ENCODE data around the gene TSPAN9. TPM values are rescaled to one million over a fixed set of nuclear protein-coding genes. Genes with fewer than 3 reads are reported as not detected.

The TSPAN9 gene
- total RNA-seq, 1 donor from 2014 or later: 114 TPM

DNA sequence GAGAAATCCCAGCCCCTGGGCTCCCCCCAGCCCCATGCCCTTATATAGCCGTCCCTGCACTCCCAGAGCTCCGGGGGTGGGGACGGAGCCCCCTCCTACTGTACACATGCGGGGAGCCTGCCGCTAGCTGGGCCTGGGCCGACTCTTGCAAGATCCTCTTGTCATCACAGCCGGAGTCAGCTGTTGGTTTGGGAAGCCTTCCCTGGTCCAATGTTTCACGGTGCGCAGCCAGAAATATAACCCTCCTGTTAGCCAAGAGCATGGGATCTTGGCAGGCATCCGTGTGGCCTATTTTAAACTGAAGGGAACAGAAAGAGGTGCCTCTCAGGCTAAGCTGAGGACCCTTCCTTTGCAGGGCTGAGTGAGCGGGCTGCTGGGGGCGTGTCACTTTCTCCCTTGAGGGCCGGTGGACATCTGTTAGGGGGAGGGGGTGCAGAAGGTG is 175.3 kb downstream of the TSPAN9 start:
- no peak overlapping the region for H3K4me3 Mint-ChIP-seq (ENCODE audit: unreplicated experiment)
- TF ChIP-seq, protein P1, sequence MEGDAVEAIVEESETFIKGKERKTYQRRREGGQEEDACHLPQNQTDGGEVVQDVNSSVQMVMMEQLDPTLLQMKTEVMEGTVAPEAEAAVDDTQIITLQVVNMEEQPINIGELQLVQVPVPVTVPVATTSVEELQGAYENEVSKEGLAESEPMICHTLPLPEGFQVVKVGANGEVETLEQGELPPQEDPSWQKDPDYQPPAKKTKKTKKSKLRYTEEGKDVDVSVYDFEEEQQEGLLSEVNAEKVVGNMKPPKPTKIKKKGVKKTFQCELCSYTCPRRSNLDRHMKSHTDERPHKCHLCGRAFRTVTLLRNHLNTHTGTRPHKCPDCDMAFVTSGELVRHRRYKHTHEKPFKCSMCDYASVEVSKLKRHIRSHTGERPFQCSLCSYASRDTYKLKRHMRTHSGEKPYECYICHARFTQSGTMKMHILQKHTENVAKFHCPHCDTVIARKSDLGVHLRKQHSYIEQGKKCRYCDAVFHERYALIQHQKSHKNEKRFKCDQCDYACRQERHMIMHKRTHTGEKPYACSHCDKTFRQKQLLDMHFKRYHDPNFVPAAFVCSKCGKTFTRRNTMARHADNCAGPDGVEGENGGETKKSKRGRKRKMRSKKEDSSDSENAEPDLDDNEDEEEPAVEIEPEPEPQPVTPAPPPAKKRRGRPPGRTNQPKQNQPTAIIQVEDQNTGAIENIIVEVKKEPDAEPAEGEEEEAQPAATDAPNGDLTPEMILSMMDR (IDR thresholded peaks at IDR 0.05): no peak
- H3K27me3 Mint-ChIP-seq (ENCODE audit: unreplicated experiment): no peaks in the 10 kb centered on the region
- H3K9me3 Mint-ChIP-seq (ENCODE audit: unreplicated experiment): no peaks in the 10 kb centered on the region
- no peak overlapping the region for H3K27ac Mint-ChIP-seq (ENCODE audit: unreplicated experiment)
- DNase-seq (ENCODE audit: extremely low spot score, unreplicated experiment): no peak
- H3K4me1 Mint-ChIP-seq (ENCODE audit: unreplicated experiment): peaks cover 22% of the 10 kb centered on the region
- peaks cover 8% of the 10 kb centered on the region for H3K36me3 Mint-ChIP-seq (ENCODE audit: unreplicated experiment)

GRCh38 chr12:3253682-3254275 is 176.6 kb downstream of the TSPAN9 start:
- H3K36me3 Mint-ChIP-seq (ENCODE audit: unreplicated experiment): peaks cover 8% of the 10 kb centered on the region
- H3K27ac Mint-ChIP-seq (ENCODE audit: unreplicated experiment): no peak overlapping the region
- DNase-seq (ENCODE audit: extremely low spot score, unreplicated experiment): no peak
- no peaks in the 10 kb centered on the region for H3K9me3 Mint-ChIP-seq (ENCODE audit: unreplicated experiment)
- peaks cover 24% of the 10 kb centered on the region for H3K4me1 Mint-ChIP-seq (ENCODE audit: unreplicated experiment)
- TF ChIP-seq, protein P1 (IDR thresholded peaks at IDR 0.05): no peak
- no peaks in the 10 kb centered on the region for H3K27me3 Mint-ChIP-seq (ENCODE audit: unreplicated experiment)
- no peak overlapping the region for H3K4me3 Mint-ChIP-seq (ENCODE audit: unreplicated experiment)

GRCh38 chr12:3255057-3255456 is 177.9 kb downstream of the TSPAN9 start:
- H3K4me1 Mint-ChIP-seq (ENCODE audit: unreplicated experiment): peaks cover 28% of the 10 kb centered on the region

DNA sequence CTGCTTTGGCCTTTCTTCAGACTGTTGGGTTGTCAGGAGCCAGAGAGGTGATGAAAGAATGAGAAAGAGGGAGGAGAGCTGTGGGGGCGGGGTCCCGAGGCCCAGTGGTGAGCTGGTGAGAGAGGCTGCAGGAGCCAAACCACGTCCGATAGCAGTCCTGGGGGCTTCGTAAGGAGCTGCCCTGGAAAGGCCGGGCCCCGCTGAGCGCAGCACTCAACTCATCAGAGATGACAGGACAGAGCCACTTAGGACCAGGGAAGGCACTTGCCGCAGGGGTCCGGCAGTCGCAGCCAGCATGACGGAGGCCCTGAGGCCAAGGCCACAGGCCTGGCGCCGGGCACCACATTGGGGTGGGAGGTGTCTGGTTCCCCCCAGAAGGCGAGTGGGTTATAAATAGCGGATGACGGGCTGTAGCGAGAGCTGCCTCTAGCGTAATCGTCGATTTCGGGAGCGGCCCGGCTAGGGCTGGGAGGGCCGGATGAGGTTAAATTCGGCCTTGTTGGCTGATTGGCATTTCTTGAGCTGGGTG is 179.0 kb downstream of the TSPAN9 start:
- no peaks in the 10 kb centered on the region for H3K9me3 Mint-ChIP-seq (ENCODE audit: unreplicated experiment)
- H3K36me3 Mint-ChIP-seq (ENCODE audit: unreplicated experiment): peaks cover 8% of the 10 kb centered on the region
- DNase-seq (ENCODE audit: extremely low spot score, unreplicated experiment): no peak
- H3K27me3 Mint-ChIP-seq (ENCODE audit: unreplicated experiment): no peaks in the 10 kb centered on the region
- peaks cover 35% of the 10 kb centered on the region for H3K4me1 Mint-ChIP-seq (ENCODE audit: unreplicated experiment)
- no peak overlapping the region for H3K4me3 Mint-ChIP-seq (ENCODE audit: unreplicated experiment)
- TF ChIP-seq, protein P1 (IDR thresholded peaks at IDR 0.05): no peak
- no peak overlapping the region for H3K27ac Mint-ChIP-seq (ENCODE audit: unreplicated experiment)

More at GRCh38 chr12:3255057-3255456, 177.9 kb downstream of the TSPAN9 start:
- TF ChIP-seq, protein P1 (IDR thresholded peaks at IDR 0.05): no peak
- no peaks in the 10 kb centered on the region for H3K9me3 Mint-ChIP-seq (ENCODE audit: unreplicated experiment)
- no peak for DNase-seq (ENCODE audit: extremely low spot score, unreplicated experiment)
- no peaks in the 10 kb centered on the region for H3K27me3 Mint-ChIP-seq (ENCODE audit: unreplicated experiment)
- H3K27ac Mint-ChIP-seq (ENCODE audit: unreplicated experiment): no peak overlapping the region
- peaks cover 6% of the 10 kb centered on the region for H3K36me3 Mint-ChIP-seq (ENCODE audit: unreplicated experiment)
- no peak overlapping the region for H3K4me3 Mint-ChIP-seq (ENCODE audit: unreplicated experiment)

DNA sequence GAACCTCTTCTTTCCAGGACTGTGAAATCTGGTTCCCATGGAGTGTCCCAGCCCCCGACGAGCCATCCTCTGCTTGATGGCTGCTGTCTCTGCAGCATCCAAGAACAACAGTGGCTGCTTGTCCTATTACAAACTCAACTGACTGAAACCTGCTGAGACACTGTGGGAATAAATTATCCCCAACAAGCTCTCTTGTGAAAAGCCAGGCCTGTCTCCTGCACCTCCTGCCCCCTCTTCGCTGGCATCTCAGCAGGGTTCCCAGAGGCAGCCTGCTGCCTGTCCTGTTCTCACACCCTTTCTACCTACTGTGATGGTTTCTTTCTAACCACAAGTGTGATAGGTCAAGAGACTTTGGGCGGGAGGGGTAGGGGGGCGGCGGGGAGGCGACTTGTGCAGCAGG is 180.2 kb downstream of the TSPAN9 start:
- DNase-seq (ENCODE audit: extremely low spot score, unreplicated experiment): no peak
- H3K4me3 Mint-ChIP-seq (ENCODE audit: unreplicated experiment): no peak overlapping the region
- TF ChIP-seq, protein P1 (IDR thresholded peaks at IDR 0.05): no peak
- H3K27ac Mint-ChIP-seq (ENCODE audit: unreplicated experiment): no peak overlapping the region
- peaks cover 8% of the 10 kb centered on the region for H3K36me3 Mint-ChIP-seq (ENCODE audit: unreplicated experiment)
- H3K9me3 Mint-ChIP-seq (ENCODE audit: unreplicated experiment): no peaks in the 10 kb centered on the region
- no peaks in the 10 kb centered on the region for H3K27me3 Mint-ChIP-seq (ENCODE audit: unreplicated experiment)
- peaks cover 38% of the 10 kb centered on the region for H3K4me1 Mint-ChIP-seq (ENCODE audit: unreplicated experiment)
